SK-N-SH treated with all-trans-retinoic acid at 6 μM for 48 hours (cell line): ENCODE measurements around the gene ASAH2.

Experiments
- CSDC2 ChIP-seq: fragments of 250-450 bp; sonication (Bioruptor Pico); IDR thresholded peaks from 2 replicates; pipeline ENCODE4 v1.5.0; 2020; ENCODE audit warnings: mild to moderate bottlenecking, moderate library complexity
- ISL1 ChIP-seq: fragments of 250-450 bp; sonication (Bioruptor Pico); IDR thresholded peaks from 2 replicates; pipeline ENCODE4 v2.1.2; 2022; ENCODE audit warnings: mild to moderate bottlenecking, moderate library complexity
- RARB ChIP-seq: fragments of 250-450 bp; sonication (Bioruptor Pico); IDR thresholded peaks from 2 replicates; pipeline ENCODE4 v1.8.0; 2021; ENCODE audit warnings: mild to moderate bottlenecking, moderate library complexity
- SNAI2 ChIP-seq: fragments of 250-450 bp; sonication (Bioruptor Pico); IDR thresholded peaks from 2 replicates; pipeline ENCODE4 v1.5.0; 2020; ENCODE audit warnings: mild to moderate bottlenecking, moderate library complexity
- ZFP30 ChIP-seq: fragments of 450-650 bp; formaldehyde crosslinking; IDR thresholded peaks from 2 replicates; pipeline ENCODE4 v1.5.0; 2022; ENCODE audit warnings: mild to moderate bottlenecking, moderate library complexity
- ZNF565 ChIP-seq: fragments of 450-650 bp; formaldehyde crosslinking; conservative IDR thresholded peaks from 2 replicates; pipeline ENCODE4 v1.5.0; 2020; ENCODE audit warnings: low read depth, mild to moderate bottlenecking, moderate library complexity
- ZNF8 ChIP-seq: fragments of 450-650 bp; formaldehyde crosslinking; IDR thresholded peaks from 2 replicates; pipeline ENCODE4 v1.5.0; 2020; ENCODE audit warnings: mild to moderate bottlenecking, moderate library complexity
- TF ChIP-seq, protein P1 (sequence below): fragments of 250-450 bp; sonication (Bioruptor Pico); IDR thresholded peaks from 2 replicates; pipeline ENCODE4 v1.8.0; 2020; ENCODE audit warnings: mild to moderate bottlenecking, moderate library complexity, borderline replicate concordance
- TF ChIP-seq, protein P2 (sequence below): fragments of 250-450 bp; sonication (Bioruptor Pico); IDR thresholded peaks from 2 replicates; pipeline ENCODE4 v1.5.1; 2020; ENCODE audit warnings: low read depth, mild to moderate bottlenecking, moderate library complexity

DNA sequence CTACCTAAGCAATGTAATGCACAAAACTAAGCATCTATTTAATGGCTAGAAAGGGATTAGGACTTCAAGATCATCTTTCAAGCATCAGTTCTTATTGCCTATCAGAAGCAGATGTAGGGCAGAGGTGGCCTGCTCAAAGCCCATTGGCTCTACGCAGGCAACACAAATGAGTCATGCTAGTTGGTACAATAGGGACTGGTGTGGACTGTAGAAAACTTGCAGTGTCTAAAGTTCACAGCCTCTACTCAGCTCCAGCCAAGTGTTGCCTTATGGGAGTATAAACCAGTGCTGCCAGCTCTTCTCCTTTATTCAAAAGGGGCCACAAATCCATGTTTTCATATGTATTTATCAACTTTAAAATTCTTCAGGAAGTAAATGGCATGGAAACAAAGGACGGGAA, 31.7 kb downstream of the ASAH2 start:
- TF ChIP-seq, protein P1, sequence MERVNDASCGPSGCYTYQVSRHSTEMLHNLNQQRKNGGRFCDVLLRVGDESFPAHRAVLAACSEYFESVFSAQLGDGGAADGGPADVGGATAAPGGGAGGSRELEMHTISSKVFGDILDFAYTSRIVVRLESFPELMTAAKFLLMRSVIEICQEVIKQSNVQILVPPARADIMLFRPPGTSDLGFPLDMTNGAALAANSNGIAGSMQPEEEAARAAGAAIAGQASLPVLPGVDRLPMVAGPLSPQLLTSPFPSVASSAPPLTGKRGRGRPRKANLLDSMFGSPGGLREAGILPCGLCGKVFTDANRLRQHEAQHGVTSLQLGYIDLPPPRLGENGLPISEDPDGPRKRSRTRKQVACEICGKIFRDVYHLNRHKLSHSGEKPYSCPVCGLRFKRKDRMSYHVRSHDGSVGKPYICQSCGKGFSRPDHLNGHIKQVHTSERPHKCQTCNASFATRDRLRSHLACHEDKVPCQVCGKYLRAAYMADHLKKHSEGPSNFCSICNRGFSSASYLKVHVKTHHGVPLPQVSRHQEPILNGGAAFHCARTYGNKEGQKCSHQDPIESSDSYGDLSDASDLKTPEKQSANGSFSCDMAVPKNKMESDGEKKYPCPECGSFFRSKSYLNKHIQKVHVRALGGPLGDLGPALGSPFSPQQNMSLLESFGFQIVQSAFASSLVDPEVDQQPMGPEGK (CRISPR knock-in tag): no peak
- TF ChIP-seq SNAI2 (CRISPR knock-in tag) (no peak), ISL1 (CRISPR knock-in tag) (no peak), ZNF8 (CRISPR knock-in tag) (no peak), ZFP30 (no peak), ZNF565 (CRISPR knock-in tag) (no peak), RARB (CRISPR knock-in tag) (no peak), CSDC2 (CRISPR knock-in tag) (no peak)
- TF ChIP-seq, protein P2, sequence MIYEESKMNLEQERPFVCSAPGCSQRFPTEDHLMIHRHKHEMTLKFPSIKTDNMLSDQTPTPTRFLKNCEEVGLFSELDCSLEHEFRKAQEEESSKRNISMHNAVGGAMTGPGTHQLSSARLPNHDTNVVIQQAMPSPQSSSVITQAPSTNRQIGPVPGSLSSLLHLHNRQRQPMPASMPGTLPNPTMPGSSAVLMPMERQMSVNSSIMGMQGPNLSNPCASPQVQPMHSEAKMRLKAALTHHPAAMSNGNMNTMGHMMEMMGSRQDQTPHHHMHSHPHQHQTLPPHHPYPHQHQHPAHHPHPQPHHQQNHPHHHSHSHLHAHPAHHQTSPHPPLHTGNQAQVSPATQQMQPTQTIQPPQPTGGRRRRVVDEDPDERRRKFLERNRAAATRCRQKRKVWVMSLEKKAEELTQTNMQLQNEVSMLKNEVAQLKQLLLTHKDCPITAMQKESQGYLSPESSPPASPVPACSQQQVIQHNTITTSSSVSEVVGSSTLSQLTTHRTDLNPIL (CRISPR knock-in tag): no peak
